Chondrocyte (in vitro differentiated cells): Measurements from ENCODE around the gene CCDC154. TPM values are rescaled to one million over a fixed set of nuclear protein-coding genes. Genes with fewer than 3 reads are reported as not detected.

Experiments
- DNase-seq: peaks from one replicate; pipeline ENCODE4 v3.0.0; 2021; ENCODE audit warnings: mixed read lengths, low spot score
- H3K27ac Mint-ChIP-seq: one replicate; pipeline ENCODE4 v1.8.0; 2021; ENCODE audit warnings: mild to moderate bottlenecking, moderate library complexity, mixed read lengths; ENCODE audit not compliant: unreplicated experiment
- H3K27me3 Mint-ChIP-seq: 2 replicates; pipeline ENCODE4 v1.8.0; 2021; ENCODE audit warnings: low read depth, mixed read lengths
- H3K36me3 Mint-ChIP-seq: 2 replicates; pipeline ENCODE4 v1.8.0; 2021; ENCODE audit warnings: low read depth, mixed read lengths
- H3K4me1 Mint-ChIP-seq: 2 replicates; pipeline ENCODE4 v1.8.0; 2021; ENCODE audit warnings: low read depth, mild to moderate bottlenecking, mixed read lengths
- H3K4me3 Mint-ChIP-seq: one replicate; pipeline ENCODE4 v1.8.0; 2021; ENCODE audit warnings: mild to moderate bottlenecking, moderate library complexity, mixed read lengths; ENCODE audit not compliant: unreplicated experiment
- H3K9me3 Mint-ChIP-seq: 2 replicates; pipeline ENCODE4 v1.8.0; 2021; ENCODE audit warnings: low read depth, mixed read lengths
- CTCF ChIP-seq: fragments of 200-600 bp; sonication (generic); IDR thresholded peaks from 2 replicates; pipeline ENCODE4 v1.5.0; 2021; ENCODE audit warnings: antibody characterized with exemption, mild to moderate bottlenecking, moderate library complexity
- total RNA-seq: library from RNA; stranded (reverse); gene quantifications from 3 replicates; pipeline ENCODE4 v1.2.1, GENCODE V29; 2021

Gene CCDC154
- total RNA-seq, 1 donor from 2014 or later = 1.3 TPM

- H3K36me3 Mint-ChIP-seq = no peaks in the 10 kb centered on the region
- no peak overlapping the region for H3K27ac Mint-ChIP-seq
- H3K27me3 Mint-ChIP-seq = peaks cover 4% of the 10 kb centered on the region
- H3K4me1 Mint-ChIP-seq = no peaks in the 10 kb centered on the region
- no peak for TF ChIP-seq CTCF
- H3K4me3 Mint-ChIP-seq = no peak overlapping the region
- H3K9me3 Mint-ChIP-seq = no peaks in the 10 kb centered on the region
- DNase-seq = no peak
Observed at GRCh38 chr16:1433263-1433560, 11.1 kb downstream of the CCDC154 start.

- Mint-ChIP-seq H3K27me3 (peaks cover 4% of the 10 kb centered on the region), H3K27ac (no peak overlapping the region), H3K4me1 (no peaks in the 10 kb centered on the region), H3K4me3 (no peak overlapping the region), H3K9me3 (no peaks in the 10 kb centered on the region), H3K36me3 (no peaks in the 10 kb centered on the region)
- DNase-seq = no peak
- TF ChIP-seq CTCF = no peak
Observed at GRCh38 chr16:1432388-1433262, 11.7 kb downstream of the CCDC154 start.

- Mint-ChIP-seq H3K36me3 (no peaks in the 10 kb centered on the region), H3K9me3 (no peaks in the 10 kb centered on the region), H3K27me3 (peaks cover 4% of the 10 kb centered on the region), H3K27ac (no peak overlapping the region), H3K4me3 (no peak overlapping the region), H3K4me1 (no peaks in the 10 kb centered on the region)
- no peak for DNase-seq
- no peak for TF ChIP-seq CTCF
Observed at GRCh38 chr16:1431497-1432270, 12.7 kb downstream of the CCDC154 start.

GRCh38 chr16:1430759-1431496, 13.4 kb downstream of the CCDC154 start, which contains the start of gene PERCC1:
TSS of gene PERCC1 (plus strand) at chr16:1431078. CDS start at chr16:1432594, 1,516 bp downstream.
- Mint-ChIP-seq H3K4me3 (no peak within 1 kb of the TSS), H3K4me1 (no peaks in the 10 kb centered on the region), H3K9me3 (no peaks in the 10 kb centered on the region), H3K27me3 (peaks cover 4% of the 10 kb centered on the region), H3K27ac (no peak within 1 kb of the TSS), H3K36me3 (no peaks in the 10 kb centered on the region)
- no peak for DNase-seq
- TF ChIP-seq CTCF = no peak

- H3K27me3 Mint-ChIP-seq = peaks cover 4% of the 10 kb centered on the region
- H3K27ac Mint-ChIP-seq = no peak overlapping the region
Observed at GRCh38 chr16:1430214-1430758, 14.1 kb downstream of the CCDC154 start.

More at GRCh38 chr16:1430214-1430758, 14.1 kb downstream of the CCDC154 start:
- no peaks in the 10 kb centered on the region for H3K9me3 Mint-ChIP-seq
- no peak for TF ChIP-seq CTCF
- H3K4me1 Mint-ChIP-seq = no peaks in the 10 kb centered on the region
- DNase-seq = no peak
- no peak overlapping the region for H3K4me3 Mint-ChIP-seq
- H3K36me3 Mint-ChIP-seq = no peaks in the 10 kb centered on the region
